Esophagus squamous epithelium (tissue), 4 donors: ENCODE data around the gene FGF18.

Source experiments
- POLR2A ChIP-seq, 4 donors: fragments of 450-650 bp; IDR thresholded peaks; one replicate each; pipeline ENCODE4 v1.6.1; 2017; ENCODE audit warnings: antibody characterized with exemption in 4 of 4, mild to moderate bottlenecking in 4 of 4, moderate library complexity in 3 of 4
- TF ChIP-seq, protein P1 (sequence below), 6 experiments: fragments of 450-650 bp in 4 of 6; fragments of 200-600 bp in 2 of 6; sonication (generic) in 2 of 6; IDR thresholded peaks; one replicate each; pipeline ENCODE4 v1.5.1; 2016 to 2019; ENCODE audit warnings: antibody characterized with exemption in 6 of 6, mild to moderate bottlenecking in 4 of 6, moderate library complexity in 4 of 6

DNA sequence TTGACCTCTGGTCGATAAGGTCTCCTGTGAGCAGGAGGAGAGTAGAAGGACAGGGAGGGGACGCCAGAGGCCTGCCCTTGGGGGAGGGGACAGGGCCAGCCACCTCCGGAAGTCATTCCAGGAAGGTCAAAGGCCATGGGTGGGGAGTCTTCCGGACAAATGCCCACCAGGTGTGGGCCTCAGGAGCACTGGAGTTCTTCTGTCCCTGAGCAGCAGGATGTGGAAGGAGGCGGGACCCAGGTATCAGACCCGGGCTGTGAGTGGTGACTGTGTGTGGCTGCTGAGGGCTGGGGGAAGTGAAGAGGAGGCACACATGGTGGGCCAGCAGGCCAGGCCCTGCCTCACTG is 13.9 kb downstream of the FGF18 start:
- TF ChIP-seq, protein P1, sequence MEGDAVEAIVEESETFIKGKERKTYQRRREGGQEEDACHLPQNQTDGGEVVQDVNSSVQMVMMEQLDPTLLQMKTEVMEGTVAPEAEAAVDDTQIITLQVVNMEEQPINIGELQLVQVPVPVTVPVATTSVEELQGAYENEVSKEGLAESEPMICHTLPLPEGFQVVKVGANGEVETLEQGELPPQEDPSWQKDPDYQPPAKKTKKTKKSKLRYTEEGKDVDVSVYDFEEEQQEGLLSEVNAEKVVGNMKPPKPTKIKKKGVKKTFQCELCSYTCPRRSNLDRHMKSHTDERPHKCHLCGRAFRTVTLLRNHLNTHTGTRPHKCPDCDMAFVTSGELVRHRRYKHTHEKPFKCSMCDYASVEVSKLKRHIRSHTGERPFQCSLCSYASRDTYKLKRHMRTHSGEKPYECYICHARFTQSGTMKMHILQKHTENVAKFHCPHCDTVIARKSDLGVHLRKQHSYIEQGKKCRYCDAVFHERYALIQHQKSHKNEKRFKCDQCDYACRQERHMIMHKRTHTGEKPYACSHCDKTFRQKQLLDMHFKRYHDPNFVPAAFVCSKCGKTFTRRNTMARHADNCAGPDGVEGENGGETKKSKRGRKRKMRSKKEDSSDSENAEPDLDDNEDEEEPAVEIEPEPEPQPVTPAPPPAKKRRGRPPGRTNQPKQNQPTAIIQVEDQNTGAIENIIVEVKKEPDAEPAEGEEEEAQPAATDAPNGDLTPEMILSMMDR (IDR thresholded peaks at IDR 0.05): no peak
- no peak for TF ChIP-seq POLR2A (IDR thresholded peaks at IDR 0.05)
